K562 (cell line): Measurements from ENCODE around the gene MDP1. TPM values are rescaled to one million over a fixed set of nuclear protein-coding genes. Genes with fewer than 3 reads are reported as not detected.
A peak's percentile ranks its signal among the peaks of the same experiment; 100 is the strongest.

Experiments used
- C11orf30 ChIP-seq: fragments of 450-650 bp; IDR thresholded peaks from 2 replicates; pipeline ENCODE4 v1.6.1; 2016; ENCODE audit warnings: low read depth, mild to moderate bottlenecking
- CTBP1 ChIP-seq: fragments of 450-650 bp; IDR thresholded peaks from 2 replicates; pipeline ENCODE4 v1.6.1; 2016; ENCODE audit warnings: borderline replicate concordance
- CXXC5 ChIP-seq: fragments of 250-450 bp; sonication (Bioruptor Pico); IDR thresholded peaks from 2 replicates; pipeline ENCODE4 v1.8.0; 2022; ENCODE audit warnings: inconsistent platforms, mild to moderate bottlenecking, moderate library complexity
- DIDO1 ChIP-seq: fragments of 450-650 bp; IDR thresholded peaks from 2 replicates; pipeline ENCODE4 v1.6.1; 2016; ENCODE audit warnings: low read depth, missing biosample characterization, missing genetic modification characterization
- E2F4 ChIP-seq: sonication (generic); formaldehyde crosslinking; IDR thresholded peaks from 2 replicates; pipeline ENCODE4 v1.8.0; 2022; ENCODE audit warnings: mild to moderate bottlenecking, low read depth, missing genetic modification reagents
- HES1 ChIP-seq: fragments of 450-650 bp; IDR thresholded peaks from 2 replicates; pipeline ENCODE4 v1.6.1; 2016; ENCODE audit warnings: low read depth, mild to moderate bottlenecking, moderate library complexity
- HNRNPLL ChIP-seq: fragments of 200-400 bp; formaldehyde crosslinking; IDR thresholded peaks from 2 replicates; pipeline ENCODE4 v1.6.1; 2017; ENCODE audit warnings: low read length, low read depth, mild to moderate bottlenecking; ENCODE audit not compliant: poor library complexity, severe bottlenecking
- MEF2D ChIP-seq: conservative IDR thresholded peaks from 2 replicates; pipeline ENCODE4 v1.6.1; 2016; ENCODE audit warnings: low read depth, missing genetic modification characterization, missing compliant biosample characterization
- MEIS2 ChIP-seq: fragments of 450-650 bp; IDR thresholded peaks from 2 replicates; pipeline ENCODE4 v1.6.1; 2014; ENCODE audit warnings: mild to moderate bottlenecking; ENCODE audit not compliant: partially characterized antibody
- MNT ChIP-seq, 2 experiments: fragments of 450-650 bp; conservative IDR thresholded peaks; 2 replicates each; pipeline ENCODE4 v1.6.1; 2017; ENCODE audit warnings: mild to moderate bottlenecking in 2 of 2, moderate library complexity in 2 of 2
- PHF21A ChIP-seq: fragments of 450-650 bp; IDR thresholded peaks from 2 replicates; pipeline ENCODE4 v1.6.1; 2017; ENCODE audit warnings: low read depth, borderline replicate concordance
- REST ChIP-seq, 2 experiments: fragments of 450-650 bp; formaldehyde crosslinking in 1 of 2; IDR thresholded peaks; 2 replicates each; pipeline versions ENCODE4 v1.4.0 to v1.6.1; 2014 to 2020; ENCODE audit warnings: mild to moderate bottlenecking in 2 of 2, borderline replicate concordance in 1 of 2, low read depth in 1 of 2
- SNRNP70 ChIP-seq: fragments of 200-400 bp; formaldehyde crosslinking; optimal IDR thresholded peaks from 2 replicates; pipeline ENCODE3; 2017; ENCODE audit warnings: low read depth, low read length
- ZKSCAN3 ChIP-seq: fragments of 250-450 bp; sonication (Bioruptor Pico); IDR thresholded peaks from 2 replicates; pipeline ENCODE4 v1.4.0; 2020
- ZNF140 ChIP-seq: fragments of 250-450 bp; sonication (Bioruptor Pico); IDR thresholded peaks from 2 replicates; pipeline ENCODE4 v1.8.0; 2021; ENCODE audit warnings: moderate library complexity, mild to moderate bottlenecking, inconsistent platforms
- polyA plus RNA-seq, 8 experiments: library from polyadenylated mRNA; depleted of rRNA in 4 of 8; stranded (reverse) in 5 of 8; unstranded in 3 of 8; fragments of >200 nt; fragmentation: Nextera tagmentation in 2 of 8; fragmentation: Illumina TruSeq in 1 of 8; extraction: Ambion mirVana in 2 of 8; extraction: Trizol in 1 of 8; gene quantifications; 2 replicates each; pipeline versions ENCODE4 v1.2.1 to v1.2.3, GENCODE V29; 2011 to 2014; ENCODE audit warnings: inconsistent platforms in 1 of 8, missing spikeins in 1 of 8
- total RNA-seq, 7 experiments: library from RNA; depleted of rRNA in 6 of 7; stranded (reverse); fragments of >200 nt in 6 of 7; fragmentation: Illumina TruSeq in 2 of 7; extraction: Trizol in 2 of 7; gene quantifications; 2 replicates each; pipeline versions ENCODE4 v1.2.1 to v1.2.3, GENCODE V29; 2011 to 2021; ENCODE audit warnings: low replicate concordance in 1 of 7

Gene MDP1
- total and polyA plus RNA-seq, 9 of the 15 experiments (the other 6 are each of a cell fraction or from before 2014, with no cell fraction given) = 2.7 to 29.6 (median 11.0) TPM

DNA sequence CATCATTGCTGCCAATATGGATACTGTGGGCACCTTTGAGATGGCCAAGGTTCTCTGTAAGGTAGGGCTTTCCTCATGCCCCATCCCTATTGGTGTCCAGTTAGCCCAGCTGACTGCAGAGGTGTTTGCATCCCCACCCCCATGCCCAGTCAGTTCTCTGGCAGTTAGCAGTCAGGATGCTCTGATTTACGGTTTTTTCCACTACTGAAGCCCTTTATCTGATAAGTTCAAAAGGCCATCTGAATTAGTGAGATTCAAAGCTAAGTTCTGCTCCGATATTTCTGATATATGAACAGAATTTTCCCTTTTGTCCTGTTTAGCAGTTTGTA, 17.6 kb upstream of the MDP1 start (continued):
- TF ChIP-seq CXXC5 (CRISPR knock-in tag) (no peak), SNRNP70 (no peak), MEF2D (tag) (no peak), ZKSCAN3 (CRISPR knock-in tag) (no peak), DIDO1 (tag) (no peak), E2F4 (CRISPR knock-in tag) (no peak), REST (IDR thresholded peaks at IDR 0.05; ENCODE audit: borderline replicate concordance) (no peak), REST (CRISPR knock-in tag; IDR thresholded peaks at IDR 0.05; ENCODE audit: low read depth) (no peak), MNT (conservative IDR thresholded peaks at IDR 0.05) (no peak), C11orf30 (no peak), MEIS2 (peak; percentile 93), HNRNPLL (no peak), HES1 (no peak), ZNF140 (CRISPR knock-in tag) (no peak), CTBP1 (peak; percentile 10; the same call in 1 of the 2 replicates), PHF21A (no peak)
